OCI-LY1 (cell line): Measurements from ENCODE around the gene SLC15A1.

Source experiments
- CTCF ChIP-seq: fragments of 200-600 bp; sonication (generic), shearing (Covaris generic); IDR thresholded peaks from 2 replicates; pipeline ENCODE4 v1.5.1; 2017; ENCODE audit warnings: mild to moderate bottlenecking, antibody characterized with exemption, low read length, moderate library complexity, mixed read lengths
- EZH2 ChIP-seq: fragments of 200-600 bp; sonication (generic), shearing (Covaris generic); IDR thresholded peaks from 2 replicates; pipeline ENCODE4 v1.8.0; 2017; ENCODE audit warnings: borderline replicate concordance, mixed run types, mild to moderate bottlenecking, antibody characterized with exemption, low read length, moderate library complexity, mixed read lengths

DNA sequence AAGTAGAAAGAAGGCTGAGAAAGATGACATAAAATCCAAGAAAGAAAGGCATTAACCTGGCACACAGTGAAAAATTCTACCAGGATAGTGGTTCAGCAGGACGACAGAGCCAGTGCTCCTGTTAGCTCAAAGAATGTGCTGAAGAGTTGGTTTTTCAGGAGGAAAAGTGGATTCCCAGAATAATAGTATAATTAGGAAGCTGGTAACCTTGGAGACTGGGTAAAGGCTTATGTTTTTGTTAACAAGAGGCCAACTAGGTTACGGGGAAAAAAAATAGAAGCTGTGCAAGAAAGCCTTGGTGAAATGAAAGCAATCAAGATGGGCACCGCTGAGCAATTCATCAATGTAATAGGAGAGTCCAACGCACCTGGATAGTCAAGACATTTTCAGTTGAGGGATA, 54.7 kb downstream of the SLC15A1 start:
- no peak for TF ChIP-seq CTCF
- TF ChIP-seq EZH2, result no peak
